Frontal cortex (tissue), 4 donors: ENCODE results near the gene PLPP7. TPM values are rescaled to one million over a fixed set of nuclear protein-coding genes. Genes with fewer than 3 reads are reported as not detected.
"Not testable (repeated sequence)": the region's sequence is repeated elsewhere in the genome, so short reads cannot be mapped to it uniquely, and the experiment has no call there.

Experiments used
- DNase-seq, 2 donors: peaks; one replicate each; pipeline ENCODE4 v3.0.0; 2012; ENCODE audit warnings: low spot score in 2 of 2
- FAIRE-seq: peaks from 2 replicates; lab custom pipeline; 2012; peaks lifted over from hg19 to GRCh38; lab: Jason Lieb, UNC
- total RNA-seq: library from RNA; depleted of rRNA; stranded (reverse); fragments of >200 nt; gene quantifications from one replicate; pipeline ENCODE4 v1.2.3, GENCODE V29; 2014
- donor health status: control.
- donor health status: control.
- donor health status: control.

PLPP7 gene
- total RNA-seq, 1 donor from 2014 or later, result 6.1 TPM

DNA sequence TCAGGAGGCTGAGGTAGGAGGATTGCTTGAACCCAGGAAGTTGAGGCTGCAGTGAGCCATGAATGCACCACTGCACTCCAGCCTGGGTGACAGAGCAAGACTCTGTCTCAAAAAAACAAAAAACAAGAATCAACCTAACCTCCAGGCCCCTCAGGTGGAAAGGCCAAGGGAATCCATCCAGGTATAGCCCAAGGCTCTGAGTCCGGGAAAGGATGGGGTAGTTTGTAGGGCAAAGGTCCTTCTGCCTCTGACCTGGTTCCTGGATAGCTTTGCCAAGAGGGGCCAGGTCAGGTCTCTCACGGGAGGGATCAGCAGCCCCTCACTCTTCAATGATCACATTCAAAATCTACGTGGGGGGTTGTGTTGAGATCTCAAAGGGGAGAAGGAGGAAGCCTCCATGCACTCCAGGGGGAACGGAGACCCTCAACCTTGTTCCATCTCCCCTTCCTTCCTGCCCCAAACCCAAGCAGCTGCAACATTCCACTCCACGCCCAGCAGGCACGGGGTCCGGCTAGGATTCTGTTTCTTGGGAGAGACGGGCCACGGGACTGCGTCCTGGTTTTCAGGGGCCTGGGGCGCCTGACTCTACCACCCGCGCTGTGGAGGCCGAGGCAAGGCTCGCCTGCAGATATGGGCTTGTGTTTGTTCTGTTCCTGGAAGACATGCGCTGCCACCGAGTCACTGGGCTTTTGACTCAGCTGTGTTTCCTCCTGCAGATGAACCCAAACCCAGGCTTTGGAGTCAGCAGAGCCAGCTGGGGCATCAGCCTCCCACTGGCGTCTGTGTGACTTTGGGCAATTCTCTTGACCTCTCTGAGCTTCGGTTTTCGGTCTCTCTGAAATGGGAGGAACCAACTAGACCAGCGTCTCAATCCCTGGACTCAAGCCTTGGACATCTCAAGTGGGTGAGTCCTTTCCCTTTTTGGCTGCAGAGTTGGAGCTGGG lies 35.5 kb downstream of the PLPP7 start:
- no peak for FAIRE-seq
- DNase-seq, result no peak

DNA sequence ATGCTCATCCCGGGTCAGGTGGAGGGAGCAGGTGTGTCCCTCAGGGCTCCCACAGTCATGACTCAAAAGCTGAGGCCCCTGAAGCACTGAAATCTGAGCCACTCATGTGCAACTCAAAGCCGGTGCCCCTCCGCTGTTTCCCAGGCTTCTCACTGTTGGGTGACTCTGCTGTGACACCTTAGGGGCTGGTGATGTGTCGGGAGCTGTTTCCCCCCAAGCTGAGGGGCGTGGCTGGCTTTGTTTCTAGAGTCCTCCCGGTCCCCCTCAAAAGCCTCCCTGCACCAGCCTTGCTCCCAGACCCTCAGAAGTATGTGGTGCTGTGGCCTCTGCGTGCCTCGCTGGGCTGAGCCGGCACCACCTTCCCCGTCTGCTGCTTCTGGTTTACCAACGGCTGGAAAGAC lies 39.7 kb downstream of the PLPP7 start:
- FAIRE-seq (no peak), DNase-seq (no peak)

DNA sequence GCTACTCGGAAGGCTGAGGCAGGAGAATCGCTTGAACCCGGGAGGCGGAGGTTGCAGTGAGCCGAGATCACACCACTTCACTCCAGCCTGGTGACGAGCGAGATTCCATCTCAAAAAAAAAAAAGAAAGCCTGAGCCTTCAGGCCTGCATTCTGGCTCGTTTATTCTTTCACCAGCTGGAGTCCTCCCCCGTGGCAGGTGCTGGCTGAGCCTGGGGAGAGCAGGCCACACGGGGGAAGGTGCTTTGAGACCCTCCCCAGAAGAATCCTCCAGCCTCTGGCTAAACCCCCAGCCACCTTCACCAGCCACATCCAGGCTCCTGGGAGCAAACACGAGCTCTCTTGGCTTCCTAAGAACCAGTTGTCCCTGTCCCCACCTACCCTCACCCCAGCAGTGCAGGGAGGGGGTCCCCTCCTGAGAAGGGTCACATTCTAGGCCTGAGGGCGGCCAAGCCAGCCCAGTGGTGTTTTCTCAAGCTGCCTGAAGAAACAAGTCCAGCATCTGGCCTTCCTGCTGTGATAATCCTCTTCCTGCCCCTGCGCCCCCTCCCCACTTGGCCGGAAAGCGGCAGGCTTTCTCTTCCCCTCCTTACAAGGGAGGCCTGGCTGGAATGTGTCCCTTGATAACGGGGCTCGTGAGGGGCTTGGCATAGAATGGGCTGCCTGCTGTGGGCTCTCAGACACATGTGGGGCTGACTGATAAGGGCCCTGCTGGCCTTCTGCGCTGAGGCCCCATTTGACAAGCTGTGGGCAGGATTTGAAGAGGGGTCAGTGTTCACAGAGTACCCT lies 41.5 kb downstream of the PLPP7 start:
- FAIRE-seq, result no peak
- no peak for DNase-seq

DNA sequence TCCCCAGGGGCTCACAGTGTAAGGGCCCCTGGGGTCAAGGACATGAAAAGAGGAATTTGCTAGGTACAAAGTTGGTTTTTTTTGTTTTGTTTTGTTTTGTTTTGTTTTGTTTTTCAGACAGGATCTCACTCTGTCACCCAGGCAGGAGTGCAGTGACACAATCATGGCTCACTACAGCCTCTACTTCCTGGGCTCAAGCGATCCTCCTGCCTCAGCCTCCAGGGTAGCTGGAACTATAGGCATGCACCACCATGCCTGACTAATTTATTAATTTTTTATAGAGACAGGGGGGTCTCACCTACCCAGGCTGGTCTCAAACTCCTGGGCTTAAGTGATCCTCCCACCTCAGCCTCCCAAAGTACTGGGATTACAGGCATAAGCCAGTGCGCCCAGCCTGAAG lies 42.5 kb downstream of the PLPP7 start:
- DNase-seq, result not testable (repeated sequence)

DNA sequence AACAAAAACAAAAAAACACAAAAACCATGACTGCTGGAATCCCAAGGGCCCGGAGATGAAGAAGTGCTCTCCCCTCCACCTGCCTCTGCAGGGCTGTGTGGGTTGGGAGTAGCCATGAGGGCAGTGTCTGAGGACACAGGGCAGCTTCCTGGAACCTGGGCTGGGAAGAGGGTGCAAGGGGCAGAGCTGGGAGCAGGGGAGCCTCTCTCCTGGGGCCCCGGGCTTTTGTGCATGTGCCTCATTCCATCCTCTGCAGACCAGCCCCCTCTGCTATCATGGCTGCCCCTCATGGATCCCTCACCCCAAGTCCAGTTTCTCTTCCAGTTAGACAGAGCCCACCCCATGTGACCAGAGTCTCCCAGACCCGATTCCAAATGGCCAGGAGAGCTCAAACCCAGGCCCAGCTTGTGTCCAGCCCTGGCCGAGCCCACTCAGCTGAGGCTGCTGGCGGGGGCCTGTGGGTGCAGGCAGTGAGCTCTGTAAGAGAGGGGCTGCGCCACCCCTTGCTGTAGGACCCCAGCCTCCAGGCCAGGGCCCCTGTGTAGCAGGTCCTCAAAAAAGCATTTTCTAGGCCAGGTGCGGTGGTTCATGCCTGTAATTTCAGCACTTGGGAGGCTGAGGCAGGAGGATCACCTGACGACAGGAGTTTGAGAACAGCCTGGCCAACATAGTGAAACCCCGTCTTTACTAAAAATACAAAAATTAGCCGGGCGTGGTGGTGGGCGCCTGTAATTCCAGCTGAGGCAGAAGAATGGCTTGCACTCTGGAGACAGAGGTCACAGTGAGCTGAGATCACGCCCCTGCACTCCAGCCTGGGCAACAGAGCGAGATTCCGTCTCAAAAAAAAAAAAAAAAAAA lies 44.5 kb downstream of the PLPP7 start:
- DNase-seq, result no peak
- FAIRE-seq, result no peak

More for the DNA sequence above, 42.5 kb downstream of the PLPP7 start:
- not testable (repeated sequence) for FAIRE-seq

DNA sequence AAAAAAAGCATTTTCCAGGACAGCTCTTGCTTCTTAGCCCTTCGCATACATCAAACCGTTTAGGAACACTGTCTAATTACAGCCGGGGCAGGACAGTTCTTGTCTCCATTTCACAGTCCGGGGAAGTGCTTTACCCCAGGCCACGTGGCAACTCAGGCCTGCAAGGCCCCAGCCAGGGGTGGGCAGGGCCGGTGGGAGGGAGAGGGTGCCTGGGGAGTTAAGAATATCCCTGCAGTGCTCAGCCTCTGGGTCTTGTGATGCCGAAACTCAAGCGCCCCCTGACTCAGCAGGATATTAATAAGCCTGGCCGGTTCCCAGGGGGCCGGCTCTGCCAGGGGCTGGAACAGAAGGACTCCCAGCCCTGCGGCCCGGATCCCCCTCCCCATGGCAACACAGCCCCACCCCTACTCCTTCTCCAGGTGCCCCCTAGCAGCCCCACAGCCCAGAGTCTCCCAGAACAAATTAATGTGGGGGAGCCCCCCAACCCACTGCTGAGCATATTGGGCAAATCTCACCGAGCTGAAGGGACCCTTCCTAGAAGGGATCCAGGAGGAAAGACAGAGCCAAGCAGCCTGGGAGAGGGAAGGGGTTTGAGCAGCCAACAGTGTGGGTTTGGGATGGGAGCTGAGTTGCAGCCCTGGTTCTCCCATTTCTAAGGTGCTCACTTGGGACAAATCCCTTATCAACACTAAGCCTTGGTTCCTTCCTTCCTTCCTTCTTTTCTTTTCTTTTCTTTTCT lies 45.3 kb downstream of the PLPP7 start:
- FAIRE-seq (no peak), DNase-seq (no peak)

DNA sequence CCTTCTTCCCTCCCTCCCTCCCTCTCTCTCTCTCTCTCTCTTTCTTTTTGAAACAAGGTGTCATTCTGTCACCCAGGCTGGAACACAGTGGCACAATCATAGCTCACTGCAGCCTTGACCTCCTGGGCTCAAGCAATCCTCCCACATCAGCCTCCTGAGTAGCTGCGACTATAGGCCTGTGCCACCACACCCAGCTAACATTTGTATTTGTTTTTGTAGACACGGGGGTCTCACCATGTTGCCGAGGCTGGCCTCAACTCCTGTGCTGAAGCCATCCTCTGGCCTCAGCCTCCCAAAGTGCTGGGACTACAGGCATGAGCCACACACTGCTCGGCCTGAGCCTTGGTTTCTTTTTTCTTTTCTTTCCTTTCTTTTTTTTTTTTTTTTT lies 45.8 kb downstream of the PLPP7 start:
- no peak for FAIRE-seq
- no peak for DNase-seq

DNA sequence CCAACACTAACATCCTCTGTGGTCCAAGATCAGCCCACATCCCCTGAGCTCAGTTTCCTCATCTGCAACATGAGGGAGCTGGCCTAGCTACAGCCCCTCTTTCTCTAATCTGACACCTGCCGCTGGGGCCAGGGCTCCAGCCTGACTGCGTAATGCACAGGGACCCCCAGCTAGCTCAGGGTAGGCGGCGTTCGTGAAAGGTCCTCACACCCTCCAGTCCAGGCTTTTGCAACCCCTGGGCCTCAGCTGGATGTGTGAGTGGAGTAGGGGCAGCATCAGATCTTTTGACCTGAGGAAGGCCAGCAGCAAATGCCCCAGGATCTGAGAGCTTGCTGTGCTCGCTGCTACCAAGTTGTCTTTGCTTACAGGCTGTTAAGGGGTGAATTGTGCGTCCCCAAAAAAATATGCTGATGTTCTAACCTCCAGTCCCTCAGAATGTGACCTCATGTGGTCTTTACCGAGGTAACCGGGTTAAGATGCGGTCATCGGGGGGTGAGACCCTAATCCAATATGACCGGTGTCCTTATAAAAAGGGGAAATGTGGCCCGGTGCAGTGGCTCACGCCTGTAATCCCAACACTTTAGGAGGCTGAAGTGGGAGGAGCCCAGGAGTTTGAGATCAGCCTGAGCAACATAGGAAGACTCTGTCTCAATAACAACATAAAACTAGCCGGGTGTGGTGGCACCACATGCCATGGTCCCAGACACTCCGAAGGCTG lies 47.8 kb downstream of the PLPP7 start:
- FAIRE-seq (no peak), DNase-seq (no peak)

DNA sequence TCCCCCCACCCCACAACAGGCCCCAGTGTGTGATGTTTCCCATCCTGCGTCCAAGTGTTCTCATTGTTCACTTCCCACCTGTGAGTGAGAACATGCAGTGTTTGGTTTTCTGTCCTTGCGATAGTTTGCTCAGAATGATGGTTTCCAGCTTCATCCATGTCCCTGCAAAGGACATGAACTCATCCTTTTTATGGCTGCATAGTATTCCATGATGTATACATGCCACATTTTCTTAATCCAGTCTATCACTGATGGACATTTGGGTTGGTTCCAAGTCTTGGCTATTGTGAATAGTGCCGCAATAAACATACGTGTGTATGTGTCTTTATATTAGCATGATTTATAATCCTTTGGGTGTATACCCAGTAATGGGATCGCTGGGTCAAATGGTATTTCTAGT lies 49.7 kb downstream of the PLPP7 start:
- not testable (repeated sequence) for DNase-seq, FAIRE-seq

DNA sequence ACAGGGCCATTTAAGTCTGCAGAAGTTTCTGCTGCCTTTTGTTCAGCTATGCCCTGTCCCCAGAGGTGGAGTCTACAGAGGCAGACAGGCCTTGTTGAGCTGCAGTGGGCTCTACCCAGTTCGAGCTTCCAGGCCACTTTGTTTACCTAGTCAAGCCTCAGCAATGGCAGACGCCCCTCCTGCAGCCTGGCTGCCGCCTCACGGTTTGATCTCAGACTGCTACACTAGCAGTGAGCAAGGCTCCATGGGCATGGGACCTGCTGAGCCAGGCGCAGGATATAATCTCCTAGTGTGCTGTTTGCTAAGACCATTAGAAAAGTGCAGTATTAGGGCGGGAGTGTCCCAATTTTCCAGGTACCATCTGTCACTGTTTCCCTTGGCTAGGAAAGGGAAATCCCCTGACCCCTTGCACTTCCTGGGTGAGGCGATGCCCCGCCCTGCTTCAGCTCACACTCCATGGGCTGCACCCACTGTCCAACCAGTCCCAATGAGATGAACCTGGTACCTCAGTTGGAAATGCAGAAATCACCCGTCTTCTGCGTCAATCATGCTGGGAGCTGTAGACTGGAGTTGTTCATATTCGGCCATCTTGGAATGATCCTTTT lies 55.5 kb downstream of the PLPP7 start:
- FAIRE-seq, DNase-seq: not testable (repeated sequence)

DNA sequence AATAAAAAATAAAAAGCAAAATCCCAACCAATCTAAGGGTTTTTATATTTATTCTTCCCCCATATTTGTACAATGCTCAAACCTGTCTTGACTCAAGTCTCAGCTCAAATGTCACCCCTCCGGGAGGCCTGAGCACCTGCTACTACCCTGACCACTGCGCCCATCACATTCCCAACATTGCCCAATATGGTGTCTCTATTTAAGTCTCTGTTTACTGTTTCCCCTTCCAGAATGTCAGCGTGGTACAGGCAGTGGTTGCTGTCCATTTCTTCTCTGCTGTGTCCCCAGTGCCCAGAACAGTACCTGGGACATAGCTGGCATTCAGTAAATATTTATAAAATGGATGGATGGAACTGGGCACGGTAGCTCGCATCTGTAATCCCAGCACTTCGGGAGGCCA lies 57.0 kb downstream of the PLPP7 start:
- DNase-seq, result no peak
- no peak for FAIRE-seq

DNA sequence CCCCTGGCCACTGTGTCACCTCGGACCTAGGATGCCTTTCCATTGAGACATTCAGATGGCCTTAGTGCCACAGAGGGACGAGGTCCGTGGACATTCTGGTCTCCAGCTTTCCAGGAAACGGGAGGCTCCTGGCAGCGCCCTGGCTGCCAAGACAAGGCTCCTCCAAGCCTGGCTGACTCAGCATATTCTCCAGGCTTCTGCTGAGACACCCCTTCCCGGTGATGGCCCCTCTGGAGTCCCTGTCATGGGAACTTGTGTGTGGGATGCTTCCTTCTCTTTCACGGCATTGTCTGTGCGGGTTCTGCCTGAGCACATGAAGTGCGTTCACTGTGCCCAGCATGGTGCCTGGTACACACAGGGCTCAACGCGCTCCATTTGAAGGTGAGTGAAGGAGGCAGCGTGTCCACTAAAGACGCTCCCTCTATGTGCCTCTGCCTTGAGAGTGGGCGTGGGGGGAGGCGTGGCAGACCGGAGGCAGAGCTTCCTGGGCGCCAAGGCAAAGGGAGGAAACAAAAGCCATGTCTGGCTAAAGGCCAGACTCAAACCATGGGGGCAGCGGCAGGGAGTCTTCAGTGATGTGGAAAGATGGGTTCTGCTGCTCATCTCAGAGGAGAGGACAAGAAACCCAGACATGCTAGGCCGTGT lies 58.0 kb downstream of the PLPP7 start:
- FAIRE-seq (no peak), DNase-seq (no peak)

DNA sequence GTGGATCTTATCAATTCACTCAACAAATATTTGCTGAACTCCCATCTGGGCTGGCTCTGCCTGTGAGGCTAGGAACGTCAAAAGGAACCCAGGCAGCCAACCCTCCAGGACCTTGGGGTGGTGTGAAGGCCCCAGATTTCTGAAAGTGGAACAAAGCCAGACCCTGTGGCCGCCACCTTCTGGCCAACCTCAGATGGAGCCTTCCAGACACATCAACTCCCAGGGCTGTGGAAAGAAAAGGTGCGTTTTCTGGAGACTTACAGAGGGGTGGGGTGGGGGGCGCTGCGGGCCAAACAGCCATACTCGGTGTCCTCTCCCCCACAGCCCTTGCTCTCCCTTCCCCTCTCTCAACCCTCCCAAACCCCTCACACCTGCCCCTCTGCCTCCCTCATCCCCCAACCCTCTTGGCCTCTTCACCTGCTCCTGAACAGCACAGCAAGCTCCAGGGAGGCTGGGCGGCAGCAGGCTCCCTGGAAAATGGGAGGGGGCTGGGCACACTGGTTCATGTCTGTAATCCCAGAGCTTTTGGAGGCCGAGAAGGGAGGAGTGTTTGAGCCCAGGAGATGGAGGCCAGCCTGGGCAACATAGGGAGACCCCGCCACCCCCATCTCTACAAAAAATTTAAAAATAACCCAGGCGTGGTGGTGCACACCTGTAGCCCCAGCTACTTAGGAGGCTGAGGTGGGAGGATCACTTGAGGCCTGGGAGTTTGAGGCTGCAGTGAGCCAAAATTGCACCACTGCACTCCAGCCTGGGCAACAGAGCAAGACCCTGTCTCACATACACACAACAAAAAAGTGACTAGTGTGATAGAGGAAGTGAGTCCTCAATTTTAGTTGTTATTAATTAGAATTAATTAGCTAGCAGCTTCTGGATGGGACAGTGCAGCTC lies 59.4 kb downstream of the PLPP7 start:
- DNase-seq, result no peak
- no peak for FAIRE-seq

DNA sequence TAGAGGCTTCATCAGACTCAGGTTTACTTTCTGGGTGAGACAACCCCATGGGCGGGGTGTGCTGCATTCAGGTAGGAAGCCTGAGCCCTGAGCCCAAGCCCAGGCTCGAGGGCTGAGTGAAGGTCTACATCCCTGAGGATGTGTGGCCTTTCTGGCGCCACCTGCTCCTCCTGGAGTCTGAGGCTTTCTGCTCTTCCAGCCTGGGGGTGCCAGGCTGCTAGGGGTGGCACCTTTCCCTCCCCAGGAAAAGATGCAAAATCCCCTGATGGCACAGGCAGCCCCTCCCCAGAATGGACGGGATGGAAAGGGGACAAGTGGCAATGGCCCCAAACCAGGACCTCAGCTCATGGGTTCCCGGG lies 60.0 kb downstream of the PLPP7 start:
- FAIRE-seq (no peak), DNase-seq (no peak)

DNA sequence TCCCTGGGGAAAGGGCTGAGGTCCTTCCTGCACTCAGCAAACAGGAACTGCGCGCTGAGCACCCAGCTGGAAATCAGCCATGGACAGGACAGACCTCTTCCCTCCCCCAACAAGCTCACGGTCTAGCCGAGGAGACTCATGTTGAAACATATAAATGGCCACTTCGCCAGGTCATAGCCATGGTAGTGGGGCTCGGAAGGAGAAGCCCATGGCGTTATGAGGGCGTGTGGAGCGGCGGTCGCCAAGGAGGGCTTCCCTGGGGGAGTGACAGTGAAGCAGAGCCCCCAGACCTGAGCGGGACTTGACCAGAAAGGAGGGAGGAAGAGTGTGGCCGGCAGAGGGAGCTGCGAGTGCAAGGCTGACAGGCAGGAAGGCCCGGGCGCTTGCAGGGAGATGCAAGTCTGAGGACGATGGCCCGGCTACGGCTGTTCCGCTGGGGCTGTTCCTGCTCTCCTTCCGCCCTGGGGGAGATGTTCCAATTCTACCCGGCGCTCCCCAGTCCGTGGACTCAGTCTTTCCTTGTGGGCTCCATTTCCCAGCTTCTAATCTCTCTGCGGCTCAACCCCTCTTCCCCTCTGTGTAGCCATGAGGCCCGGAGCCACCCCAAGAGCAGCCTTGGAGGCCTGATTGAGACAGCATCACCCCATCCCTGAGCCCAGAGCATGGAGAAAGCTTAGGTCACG lies 60.5 kb downstream of the PLPP7 start:
- FAIRE-seq (no peak), DNase-seq (peak in 1 of 2 donors; percentile 86)

DNA sequence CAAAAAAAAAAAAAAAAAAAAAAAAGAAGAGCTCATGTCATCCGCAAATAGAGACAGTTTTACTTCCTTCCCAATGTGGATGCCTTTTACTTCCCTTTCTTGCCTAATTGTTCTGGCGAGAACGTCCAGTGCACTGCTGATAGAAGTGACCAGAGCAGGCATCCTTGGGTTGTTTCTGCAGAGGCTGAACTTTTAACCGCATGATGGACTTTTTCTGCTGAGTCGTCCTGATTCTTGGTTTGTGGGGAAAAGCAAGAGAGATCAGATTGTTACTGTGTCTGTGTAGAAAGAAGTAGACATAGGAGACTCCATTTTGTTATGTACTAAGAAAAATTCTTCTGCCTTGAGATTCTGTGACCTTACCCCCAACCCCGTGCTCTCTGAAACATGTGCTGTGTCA lies 67.0 kb downstream of the PLPP7 start:
- FAIRE-seq, DNase-seq: not testable (repeated sequence)
